Middle frontal gyrus (tissue), 1 donor: ENCODE results near the gene KCP.
"Not testable (repeated sequence)": the region's sequence is repeated elsewhere in the genome, so short reads cannot be mapped to it uniquely, and the experiment has no call there.

Experiments used
- DNase-seq: peaks from one replicate; pipeline ENCODE4 v3.0.0-alpha.2; 2015; ENCODE audit warnings: low spot score; ENCODE audit errors: extremely low spot score

Gene KCP

DNA sequence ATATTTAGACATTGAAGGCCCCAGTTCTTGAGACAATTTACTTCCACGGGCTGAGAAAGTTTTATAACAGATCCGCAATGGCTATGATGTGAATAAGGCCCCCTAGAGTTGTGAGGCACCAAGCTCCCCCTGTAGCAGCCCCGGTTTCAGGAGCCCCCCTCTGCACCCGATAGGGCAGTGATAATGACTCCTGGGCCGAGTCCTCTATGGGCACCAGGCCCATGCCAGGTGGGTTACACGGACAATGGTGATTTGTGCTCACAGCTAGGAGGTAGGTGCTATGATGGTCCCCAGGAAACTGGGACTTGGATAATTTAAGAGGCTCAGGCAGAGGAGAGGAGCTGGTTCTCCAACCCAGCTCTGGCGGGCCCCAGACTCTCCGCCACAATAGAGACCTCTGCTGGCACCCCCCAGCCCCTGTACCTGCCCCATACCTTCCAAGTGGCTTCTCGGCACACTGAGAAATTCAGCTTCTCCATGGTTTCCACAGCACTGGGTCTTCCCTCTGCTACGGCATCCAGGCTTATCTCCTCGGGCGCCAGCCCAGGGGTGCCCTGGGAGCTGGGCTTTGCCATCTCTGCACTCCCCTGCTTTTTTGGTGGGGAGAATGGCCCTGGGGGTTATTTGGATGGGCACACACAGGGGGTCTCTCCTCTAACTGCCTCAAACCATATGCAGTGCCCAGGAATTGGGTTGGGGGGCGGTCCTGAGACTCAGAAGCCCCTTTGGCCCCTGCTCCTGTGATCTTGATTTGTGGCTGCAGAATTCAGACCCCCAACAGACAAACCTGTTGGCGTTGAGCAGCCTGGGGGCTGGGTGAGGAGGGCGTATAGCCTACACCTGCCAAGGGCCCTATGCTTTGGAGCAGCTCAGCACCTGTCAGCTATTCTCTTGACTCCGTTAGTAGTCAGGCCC is 12.2 kb upstream of the KCP start:
- no peak for DNase-seq

DNA sequence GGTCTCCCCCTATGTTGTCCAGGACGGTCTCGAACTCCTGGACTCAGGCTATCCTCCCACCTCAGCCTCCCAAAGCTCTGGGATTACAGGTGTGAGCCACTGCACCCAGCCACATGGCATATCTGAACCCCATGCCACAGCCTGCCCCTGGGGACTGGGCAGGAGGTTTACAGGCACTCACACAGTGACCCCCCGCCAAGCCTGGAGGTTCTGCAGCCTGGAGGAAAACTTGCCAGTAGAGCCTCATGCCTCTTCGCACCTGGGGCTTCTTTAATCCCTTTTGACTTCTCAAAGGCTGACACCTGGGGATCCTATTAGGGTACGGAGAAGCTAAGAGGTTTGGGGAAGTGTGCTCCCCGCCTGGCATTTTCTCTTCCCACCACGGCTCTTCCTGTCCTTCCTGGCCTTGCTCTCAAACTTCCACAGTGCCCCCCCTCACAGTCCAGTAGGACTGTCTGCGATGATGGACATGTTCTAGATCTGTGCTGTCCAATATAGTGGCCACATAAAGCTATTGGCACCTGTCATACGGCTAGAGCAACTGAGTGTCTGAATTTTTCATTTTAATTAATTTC is 11.4 kb upstream of the KCP start:
- no peak for DNase-seq

GRCh38 chr7:128920913-128921582 is 10.5 kb upstream of the KCP start:
- DNase-seq, result no peak

GRCh38 chr7:128919881-128920799 is 9.6 kb upstream of the KCP start:
- no peak for DNase-seq

DNA sequence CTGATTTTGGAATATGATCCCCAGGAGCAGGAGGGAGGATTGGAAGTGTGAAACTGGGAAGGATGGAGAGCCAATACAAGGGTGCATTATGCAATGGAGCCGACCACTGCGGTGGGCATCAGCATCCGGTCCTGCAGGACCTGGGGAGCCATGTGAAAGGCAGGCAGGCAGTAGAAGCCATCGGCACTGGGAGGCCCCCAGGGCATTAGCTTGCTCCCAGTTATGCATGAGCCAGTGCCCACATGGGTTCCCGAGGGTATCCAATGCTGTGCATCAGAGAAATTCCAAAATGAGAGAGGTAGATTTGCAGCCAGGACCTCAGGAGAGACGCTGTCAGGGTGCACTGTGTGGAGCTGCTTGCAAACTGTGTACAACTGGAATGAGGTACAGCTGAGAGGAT is 8.7 kb upstream of the KCP start:
- no peak for DNase-seq

DNA sequence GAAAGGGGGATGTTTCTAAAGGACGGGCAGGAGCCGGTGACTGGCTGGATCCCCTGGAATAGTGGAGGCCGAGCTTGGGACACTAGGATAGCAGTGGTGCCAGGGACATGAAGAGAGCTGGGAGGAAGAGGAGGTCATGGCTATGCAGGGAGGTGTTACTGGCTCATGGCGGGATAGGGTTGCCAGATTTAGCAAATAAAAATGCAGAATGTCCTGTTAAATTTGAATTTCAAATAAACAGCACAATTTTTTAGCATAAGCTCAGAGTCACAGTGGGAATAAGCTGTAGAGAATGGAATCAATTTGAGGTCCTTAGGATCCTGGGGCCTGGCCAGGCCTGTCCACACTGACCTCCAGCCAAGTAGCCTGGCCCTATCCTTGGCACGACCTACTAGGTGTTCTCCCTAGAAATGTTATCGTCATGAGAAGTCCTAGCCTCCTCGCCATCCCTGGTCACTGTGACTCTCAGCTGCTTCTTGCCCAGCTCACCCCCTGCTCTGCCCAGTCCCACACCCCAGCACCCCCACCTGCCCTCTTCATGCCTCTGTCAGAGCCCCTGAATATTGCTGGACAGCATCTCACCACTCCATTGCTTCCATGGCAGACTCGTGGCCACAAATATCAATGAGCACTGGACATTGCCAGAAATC is 7.6 kb upstream of the KCP start:
- DNase-seq, result no peak

GRCh38 chr7:128917122-128917521 is 6.6 kb upstream of the KCP start:
- DNase-seq, result no peak

DNA sequence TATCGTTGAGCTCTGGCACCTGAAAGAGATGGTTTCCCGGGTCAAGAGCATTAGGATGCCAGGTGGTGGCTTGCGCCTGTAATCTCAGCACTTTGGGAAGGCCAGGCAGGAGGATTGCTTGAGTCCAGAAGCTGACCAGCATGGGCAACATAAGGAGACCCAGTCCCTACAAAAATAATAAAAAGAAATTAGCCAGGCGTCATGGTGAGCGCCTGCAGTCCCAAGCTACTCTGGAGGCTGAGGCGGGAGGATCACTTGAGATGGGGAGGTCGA is 6.1 kb upstream of the KCP start:
- no peak for DNase-seq

DNA sequence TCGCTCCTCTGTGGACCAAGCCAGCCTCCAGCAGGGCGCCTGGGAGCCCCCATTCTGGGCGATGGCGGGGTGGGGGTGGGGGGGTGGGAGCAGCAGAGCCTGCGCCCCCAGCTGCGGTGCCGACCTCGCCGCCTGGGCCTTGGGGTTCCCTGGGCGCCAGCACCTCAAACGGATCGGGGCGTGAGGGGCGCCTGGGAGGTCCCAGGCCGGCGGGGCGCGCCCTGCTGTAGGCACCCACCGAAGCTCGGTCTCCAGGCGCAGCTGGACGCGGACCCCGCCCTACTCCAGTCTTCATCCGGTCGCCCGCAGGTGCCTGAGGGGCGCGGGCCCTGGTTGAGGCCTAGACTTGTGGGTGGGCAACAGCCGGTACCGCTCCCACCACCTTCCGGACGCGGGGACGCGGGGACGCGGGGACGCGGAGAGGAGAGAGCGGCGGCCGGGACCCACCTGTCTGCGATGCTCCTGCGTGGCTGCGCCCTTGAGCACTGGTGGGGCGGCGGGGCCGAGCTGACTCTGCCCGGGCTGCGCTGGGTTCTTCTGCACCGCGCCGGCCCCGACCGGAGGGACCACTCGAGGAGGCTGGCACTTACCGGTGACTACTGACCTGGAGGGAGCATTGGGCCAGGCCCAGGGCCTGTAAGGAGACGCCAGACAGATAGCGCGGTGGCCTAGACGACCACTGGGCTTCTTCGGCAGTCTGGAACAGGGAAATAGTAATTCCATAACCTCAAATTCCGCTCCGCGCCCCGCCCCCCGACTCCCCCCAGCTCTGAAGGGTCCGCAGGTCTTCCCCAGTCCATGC is 5.5 kb upstream of the KCP start:
- no peak for DNase-seq

GRCh38 chr7:128915271-128915819 is 4.8 kb upstream of the KCP start:
- no peak for DNase-seq

GRCh38 chr7:128914566-128915151 is 4.2 kb upstream of the KCP start:
- no peak for DNase-seq

DNA sequence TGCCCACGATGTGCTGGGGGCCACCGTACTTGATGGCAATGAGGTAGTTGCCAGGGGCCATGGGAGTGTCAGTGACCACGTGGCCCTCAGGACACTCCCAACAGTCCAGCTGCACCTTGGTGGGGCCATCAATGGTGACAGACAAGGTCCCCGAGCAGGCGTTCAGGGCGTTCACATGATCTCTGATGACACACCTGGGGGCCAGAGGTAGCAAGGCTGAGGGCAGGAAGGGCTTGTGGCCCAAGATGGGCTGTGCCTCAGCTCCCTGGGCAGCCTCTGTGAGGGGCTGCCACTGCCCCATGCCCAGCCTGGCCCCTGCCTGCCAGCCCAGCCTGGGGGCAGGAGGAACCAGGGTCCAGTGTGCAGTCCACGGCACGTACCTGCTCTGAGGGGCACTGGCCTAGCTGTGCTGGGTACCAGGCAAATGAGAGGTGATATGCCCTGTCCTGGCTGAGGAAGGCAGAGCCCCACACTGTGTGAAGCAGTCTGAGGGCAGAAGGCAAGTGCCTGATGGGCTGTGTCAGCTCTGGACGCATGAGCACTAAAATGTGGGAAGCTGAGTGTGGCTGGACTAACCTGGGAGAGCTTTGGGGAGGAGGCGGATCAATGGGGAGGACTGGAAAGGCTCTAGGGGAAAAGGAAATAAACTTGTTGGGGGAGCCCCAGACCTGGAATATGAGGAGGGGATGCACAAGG is 3.5 kb upstream of the KCP start:
- no peak for DNase-seq

DNA sequence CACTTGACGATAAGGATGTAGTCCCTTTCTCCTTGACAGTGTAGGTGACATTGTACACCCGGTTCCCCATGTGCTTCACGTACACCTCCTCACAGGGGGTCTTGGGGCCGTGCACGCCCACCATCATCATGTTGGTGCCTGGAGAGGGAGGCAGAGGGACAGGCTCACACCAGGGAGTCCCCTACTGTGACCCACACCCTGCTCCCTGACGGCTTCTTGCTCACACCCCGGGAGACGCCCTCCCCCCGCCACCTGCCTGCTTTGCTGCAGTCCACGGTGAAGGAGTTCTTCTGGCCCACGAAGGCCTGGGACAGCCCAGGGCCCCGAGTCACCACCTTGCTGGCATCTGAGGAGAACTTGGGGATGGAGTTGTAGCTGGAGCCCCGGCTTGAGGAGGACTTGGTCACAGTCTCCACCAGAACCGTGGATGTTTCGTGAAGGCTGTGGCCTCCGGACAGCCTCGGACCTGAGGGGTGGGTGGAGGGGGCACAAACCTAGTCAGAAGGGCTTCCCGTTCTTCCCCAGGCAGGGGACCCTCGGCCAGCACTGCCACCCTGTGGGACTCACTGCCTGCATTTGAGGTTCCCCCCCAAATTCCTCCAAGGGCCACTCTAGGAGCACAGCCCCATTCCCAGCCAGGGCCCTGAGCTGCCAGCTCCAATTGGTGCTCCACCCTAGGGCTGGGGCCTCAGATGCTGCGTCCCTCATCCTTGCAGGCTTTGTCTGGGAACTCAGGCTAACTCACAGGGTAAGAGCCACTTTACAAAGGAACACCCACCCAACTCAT is 2.4 kb upstream of the KCP start:
- DNase-seq, result not testable (repeated sequence)

GRCh38 chr7:128912281-128912680 is 1.8 kb upstream of the KCP start:
- DNase-seq, result no peak

DNA sequence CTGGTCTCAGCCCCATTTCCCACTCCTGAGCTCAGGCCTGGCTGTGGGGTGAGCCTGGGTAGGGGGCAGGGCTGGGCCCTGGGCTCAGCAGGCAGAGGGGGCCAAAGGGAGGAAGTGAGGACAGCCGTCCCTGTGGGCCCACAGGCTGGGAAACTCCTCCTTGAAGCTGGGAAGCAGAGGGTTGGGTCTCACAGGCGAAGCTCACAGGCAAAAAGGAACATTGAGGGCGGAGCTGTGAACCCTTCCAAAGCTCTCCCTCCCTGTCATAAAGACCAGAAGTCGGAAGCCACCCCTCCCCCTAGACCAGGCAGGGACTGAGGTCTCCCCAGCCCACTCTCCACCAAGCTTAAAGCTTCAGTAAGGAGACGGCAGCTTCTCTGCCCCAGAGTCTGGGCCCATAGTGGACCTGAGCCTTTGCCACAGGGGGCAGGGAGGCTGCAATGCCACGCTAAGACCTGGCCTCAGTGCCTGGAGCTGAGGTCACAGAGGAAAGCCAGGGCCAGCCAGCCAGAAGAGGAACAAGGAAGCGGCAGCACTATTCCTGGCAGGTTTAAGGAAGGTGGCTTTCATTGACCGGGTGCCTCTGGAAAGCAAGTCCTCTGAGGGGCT is 1.0 kb upstream of the KCP start:
- DNase-seq, result no peak

- DNase-seq, result no peak
Measured at GRCh38 chr7:128909625-128910568, 612 bp downstream of the KCP start.
